HEK293 (cell line): ENCODE results near the gene NR3C1.

Source experiments
- CTCF ChIA-PET: fragments of 350-600 bp; formaldehyde crosslinking; extraction: SDS; loops from one replicate; lab custom pipeline; 2021; ENCODE audit warnings: antibody characterized with exemption; lab: Yijun Ruan, JAX
- POLR2A ChIA-PET: fragments of 300-600 bp; formaldehyde crosslinking; extraction: SDS; loops from one replicate; lab custom pipeline; 2020; ENCODE audit warnings: antibody characterized with exemption, inconsistent platforms; lab: Yijun Ruan, JAX
- H3K27ac ChIP-seq: fragments of 200-500 bp; sonication (Bioruptor generic); 2 replicates; pipeline ENCODE4 v1.5.1; 2014; ENCODE audit warnings: low read depth, low read length, control low read depth, inconsistent platforms; ENCODE audit errors: extremely low read depth
- H3K36me3 ChIP-seq, 2 experiments: fragments of 200-500 bp in 1 of 2; sonication (Bioruptor generic) in 1 of 2; 1 replicate in 1 of 2; 2 replicates in 1 of 2; pipeline ENCODE4 v1.5.1; 2014 to 2017; ENCODE audit warnings: inconsistent platforms in 2 of 2, low read length in 2 of 2; ENCODE audit not compliant: control insufficient read depth in 2 of 2, insufficient read depth in 1 of 2
- H3K4me1 ChIP-seq: fragments of 200-500 bp; sonication (Bioruptor generic); 2 replicates; pipeline ENCODE4 v1.5.1; 2014; ENCODE audit warnings: mild to moderate bottlenecking, low read length, inconsistent platforms; ENCODE audit not compliant: control insufficient read depth, insufficient read depth
- H3K4me3 ChIP-seq: 2 replicates; pipeline ENCODE4 v1.5.1; 2011; ENCODE audit warnings: low read depth, mild to moderate bottlenecking, control low read depth, low read length, moderate library complexity
- H3K9me3 ChIP-seq: fragments of 200-500 bp; sonication (Bioruptor generic); 2 replicates; pipeline ENCODE4 v1.5.1; 2014; ENCODE audit warnings: low read depth, low read length, inconsistent platforms; ENCODE audit not compliant: control insufficient read depth, insufficient read depth
- FEZF1 ChIP-seq: fragments of 450-650 bp; formaldehyde crosslinking; IDR thresholded peaks from 2 replicates; pipeline ENCODE4 v1.5.1; 2016; ENCODE audit warnings: missing biosample characterization, missing genetic modification characterization
- KLF8 ChIP-seq: fragments of 450-650 bp; formaldehyde crosslinking; IDR thresholded peaks from 2 replicates; pipeline ENCODE4 v1.5.1; 2016; ENCODE audit warnings: missing biosample characterization, missing genetic modification characterization
- SP3 ChIP-seq: fragments of 450-650 bp; formaldehyde crosslinking; IDR thresholded peaks from 2 replicates; pipeline ENCODE4 v1.5.1; 2016; ENCODE audit warnings: missing biosample characterization, missing genetic modification characterization
- TCF7L2 ChIP-seq: IDR thresholded peaks from 2 replicates; pipeline ENCODE4 v1.6.1; 2011; ENCODE audit warnings: low read depth, mild to moderate bottlenecking, inconsistent platforms, low read length, moderate library complexity, borderline replicate concordance
- ZBTB17 ChIP-seq: fragments of 450-650 bp; formaldehyde crosslinking; IDR thresholded peaks from 2 replicates; pipeline ENCODE4 v1.5.1; 2016; ENCODE audit warnings: missing biosample characterization, missing genetic modification characterization
- ZBTB48 ChIP-seq: fragments of 450-650 bp; formaldehyde crosslinking; IDR thresholded peaks from 2 replicates; pipeline ENCODE4 v1.5.1; 2016; ENCODE audit warnings: missing biosample characterization, missing genetic modification characterization
- ZNF184 ChIP-seq: fragments of 450-650 bp; IDR thresholded peaks from 2 replicates; pipeline ENCODE4 v1.5.1; 2018; ENCODE audit warnings: missing biosample characterization, mild to moderate bottlenecking, missing genetic modification characterization
- ZNF221 ChIP-seq: fragments of 450-650 bp; formaldehyde crosslinking; IDR thresholded peaks from 2 replicates; pipeline ENCODE4 v1.5.1; 2017; ENCODE audit warnings: missing biosample characterization, missing genetic modification characterization, borderline replicate concordance
- ZNF266 ChIP-seq: fragments of 450-650 bp; formaldehyde crosslinking; IDR thresholded peaks from 2 replicates; pipeline ENCODE4 v1.5.1; 2016; ENCODE audit warnings: missing biosample characterization, missing genetic modification characterization, low read depth
- ZNF426 ChIP-seq: fragments of 450-650 bp; formaldehyde crosslinking; IDR thresholded peaks from 2 replicates; pipeline ENCODE4 v1.5.1; 2017; ENCODE audit warnings: missing biosample characterization, missing genetic modification characterization, mild to moderate bottlenecking, inconsistent platforms, moderate library complexity
- ZNF585B ChIP-seq: fragments of 450-650 bp; formaldehyde crosslinking; IDR thresholded peaks from 2 replicates; pipeline ENCODE4 v1.5.1; 2016; ENCODE audit warnings: missing biosample characterization, missing genetic modification characterization
- ZNF596 ChIP-seq: fragments of 450-650 bp; IDR thresholded peaks from 2 replicates; pipeline ENCODE4 v1.5.0; 2018; ENCODE audit warnings: missing biosample characterization, mild to moderate bottlenecking, missing genetic modification characterization, moderate library complexity
- ZNF664 ChIP-seq: fragments of 450-650 bp; formaldehyde crosslinking; IDR thresholded peaks from 2 replicates; pipeline ENCODE4 v1.5.1; 2016; ENCODE audit warnings: missing biosample characterization, missing genetic modification characterization
- ZSCAN16 ChIP-seq: fragments of 450-650 bp; formaldehyde crosslinking; IDR thresholded peaks from 2 replicates; pipeline ENCODE4 v1.5.1; 2016; ENCODE audit warnings: missing biosample characterization, missing genetic modification characterization
- TF ChIP-seq, protein P1 (sequence below): sonication (generic); formaldehyde crosslinking; IDR thresholded peaks from 2 replicates; pipeline ENCODE4 v1.8.1; 2022; ENCODE audit warnings: mild to moderate bottlenecking, moderate library complexity, missing genetic modification reagents
- TF ChIP-seq, protein P2 (sequence below): fragments of 450-650 bp; formaldehyde crosslinking; IDR thresholded peaks from 2 replicates; pipeline ENCODE4 v1.5.1; 2016; ENCODE audit warnings: missing biosample characterization, missing genetic modification characterization
- TF ChIP-seq, protein P3 (sequence below): fragments of 450-650 bp; formaldehyde crosslinking; IDR thresholded peaks from 2 replicates; pipeline ENCODE4 v1.5.1; 2017; ENCODE audit warnings: missing biosample characterization, missing genetic modification characterization
- TF ChIP-seq, protein P4 (sequence below): fragments of 450-650 bp; formaldehyde crosslinking; conservative IDR thresholded peaks from 2 replicates; pipeline ENCODE4 v1.5.1; 2016; ENCODE audit warnings: low read depth, missing biosample characterization, missing genetic modification characterization

NR3C1 gene

DNA sequence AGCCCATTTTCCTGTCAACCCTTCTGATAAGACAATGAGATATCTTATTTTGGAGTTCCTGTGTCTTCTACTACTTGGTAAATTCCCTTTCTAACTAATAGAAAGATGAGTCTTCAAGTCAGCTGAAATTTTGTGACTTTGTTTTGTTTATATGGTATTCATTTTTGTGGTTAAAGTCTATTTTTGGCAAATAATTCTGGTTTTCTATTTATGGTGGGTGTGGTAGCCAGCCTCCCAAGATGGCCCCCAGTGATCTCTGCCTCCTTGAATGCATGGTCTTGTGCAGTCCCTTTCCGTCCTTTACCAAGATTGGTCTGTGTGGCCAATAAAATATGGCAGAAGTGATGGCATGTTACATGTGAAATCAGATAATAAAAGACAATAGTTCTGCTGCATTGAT is 91.5 kb downstream of the NR3C1 start (continued):
- TF ChIP-seq, protein P1, sequence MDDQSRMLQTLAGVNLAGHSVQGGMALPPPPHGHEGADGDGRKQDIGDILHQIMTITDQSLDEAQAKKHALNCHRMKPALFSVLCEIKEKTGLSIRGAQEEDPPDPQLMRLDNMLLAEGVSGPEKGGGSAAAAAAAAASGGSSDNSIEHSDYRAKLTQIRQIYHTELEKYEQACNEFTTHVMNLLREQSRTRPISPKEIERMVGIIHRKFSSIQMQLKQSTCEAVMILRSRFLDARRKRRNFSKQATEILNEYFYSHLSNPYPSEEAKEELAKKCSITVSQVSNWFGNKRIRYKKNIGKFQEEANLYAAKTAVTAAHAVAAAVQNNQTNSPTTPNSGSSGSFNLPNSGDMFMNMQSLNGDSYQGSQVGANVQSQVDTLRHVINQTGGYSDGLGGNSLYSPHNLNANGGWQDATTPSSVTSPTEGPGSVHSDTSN (CRISPR knock-in tag) = no peak
- TF ChIP-seq ZSCAN16 (tag by site-specific recombination) = no peak
- TF ChIP-seq SP3 (tag by site-specific recombination) = no peak
- TF ChIP-seq ZBTB17 = no peak
- no peak for TF ChIP-seq ZNF266
- TF ChIP-seq KLF8 (tag by site-specific recombination) = no peak
- no peak for TF ChIP-seq ZNF184 (tag by site-specific recombination)
- TF ChIP-seq, protein P2, sequence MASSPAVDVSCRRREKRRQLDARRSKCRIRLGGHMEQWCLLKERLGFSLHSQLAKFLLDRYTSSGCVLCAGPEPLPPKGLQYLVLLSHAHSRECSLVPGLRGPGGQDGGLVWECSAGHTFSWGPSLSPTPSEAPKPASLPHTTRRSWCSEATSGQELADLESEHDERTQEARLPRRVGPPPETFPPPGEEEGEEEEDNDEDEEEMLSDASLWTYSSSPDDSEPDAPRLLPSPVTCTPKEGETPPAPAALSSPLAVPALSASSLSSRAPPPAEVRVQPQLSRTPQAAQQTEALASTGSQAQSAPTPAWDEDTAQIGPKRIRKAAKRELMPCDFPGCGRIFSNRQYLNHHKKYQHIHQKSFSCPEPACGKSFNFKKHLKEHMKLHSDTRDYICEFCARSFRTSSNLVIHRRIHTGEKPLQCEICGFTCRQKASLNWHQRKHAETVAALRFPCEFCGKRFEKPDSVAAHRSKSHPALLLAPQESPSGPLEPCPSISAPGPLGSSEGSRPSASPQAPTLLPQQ = no peak
- no peak for TF ChIP-seq ZNF426 (tag by site-specific recombination)

DNA sequence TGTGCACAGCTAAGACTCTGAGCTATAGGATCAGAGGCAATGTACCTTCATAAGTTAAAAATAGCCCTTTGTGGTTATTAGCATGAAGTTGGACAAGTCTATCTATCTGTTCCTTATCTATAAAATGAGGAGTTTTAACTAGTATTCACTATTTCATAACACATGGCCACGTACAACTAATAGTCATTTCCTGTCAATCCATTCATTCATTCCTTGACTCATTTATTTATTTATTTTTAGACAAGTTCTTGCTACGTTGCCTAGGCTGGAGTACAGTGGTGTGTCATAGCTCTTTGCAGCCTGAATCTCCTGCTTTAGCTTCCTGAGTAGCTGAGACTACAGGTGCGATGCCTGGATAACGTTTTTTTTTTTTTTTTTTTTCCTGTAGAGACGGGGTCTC is 92.1 kb downstream of the NR3C1 start:
- H3K9me3 ChIP-seq = no peaks in the 10 kb centered on the region
- no peak overlapping the region for H3K27ac ChIP-seq
- H3K4me1 ChIP-seq = no peaks in the 10 kb centered on the region
- H3K36me3 ChIP-seq = peaks cover 19 to 53% of the 10 kb centered on the region in 2 experiments
- ChIA-PET CTCF (interaction anchor here (0.7 to 0.8 kb wide), 2 partner anchors 63 to 279 kb away, joined by 3 read pairs; no protein-coding TSS in a partner anchor), POLR2A (no interaction called here)
- H3K4me3 ChIP-seq = no peak overlapping the region
- TF ChIP-seq SP3 (tag by site-specific recombination) (no peak), ZNF664 (tag by site-specific recombination) (no peak), FEZF1 (tag by site-specific recombination) (no peak), ZBTB48 (no peak), ZNF221 (no peak), TCF7L2 (no peak), ZNF596 (tag by site-specific recombination) (no peak), ZNF585B (tag by site-specific recombination) (no peak)
- TF ChIP-seq, protein P3, sequence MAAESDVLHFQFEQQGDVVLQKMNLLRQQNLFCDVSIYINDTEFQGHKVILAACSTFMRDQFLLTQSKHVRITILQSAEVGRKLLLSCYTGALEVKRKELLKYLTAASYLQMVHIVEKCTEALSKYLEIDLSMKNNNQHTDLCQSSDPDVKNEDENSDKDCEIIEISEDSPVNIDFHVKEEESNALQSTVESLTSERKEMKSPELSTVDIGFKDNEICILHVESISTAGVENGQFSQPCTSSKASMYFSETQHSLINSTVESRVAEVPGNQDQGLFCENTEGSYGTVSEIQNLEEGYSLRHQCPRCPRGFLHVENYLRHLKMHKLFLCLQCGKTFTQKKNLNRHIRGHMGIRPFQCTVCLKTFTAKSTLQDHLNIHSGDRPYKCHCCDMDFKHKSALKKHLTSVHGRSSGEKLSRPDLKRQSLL (tag by site-specific recombination) = no peak
- TF ChIP-seq, protein P4, sequence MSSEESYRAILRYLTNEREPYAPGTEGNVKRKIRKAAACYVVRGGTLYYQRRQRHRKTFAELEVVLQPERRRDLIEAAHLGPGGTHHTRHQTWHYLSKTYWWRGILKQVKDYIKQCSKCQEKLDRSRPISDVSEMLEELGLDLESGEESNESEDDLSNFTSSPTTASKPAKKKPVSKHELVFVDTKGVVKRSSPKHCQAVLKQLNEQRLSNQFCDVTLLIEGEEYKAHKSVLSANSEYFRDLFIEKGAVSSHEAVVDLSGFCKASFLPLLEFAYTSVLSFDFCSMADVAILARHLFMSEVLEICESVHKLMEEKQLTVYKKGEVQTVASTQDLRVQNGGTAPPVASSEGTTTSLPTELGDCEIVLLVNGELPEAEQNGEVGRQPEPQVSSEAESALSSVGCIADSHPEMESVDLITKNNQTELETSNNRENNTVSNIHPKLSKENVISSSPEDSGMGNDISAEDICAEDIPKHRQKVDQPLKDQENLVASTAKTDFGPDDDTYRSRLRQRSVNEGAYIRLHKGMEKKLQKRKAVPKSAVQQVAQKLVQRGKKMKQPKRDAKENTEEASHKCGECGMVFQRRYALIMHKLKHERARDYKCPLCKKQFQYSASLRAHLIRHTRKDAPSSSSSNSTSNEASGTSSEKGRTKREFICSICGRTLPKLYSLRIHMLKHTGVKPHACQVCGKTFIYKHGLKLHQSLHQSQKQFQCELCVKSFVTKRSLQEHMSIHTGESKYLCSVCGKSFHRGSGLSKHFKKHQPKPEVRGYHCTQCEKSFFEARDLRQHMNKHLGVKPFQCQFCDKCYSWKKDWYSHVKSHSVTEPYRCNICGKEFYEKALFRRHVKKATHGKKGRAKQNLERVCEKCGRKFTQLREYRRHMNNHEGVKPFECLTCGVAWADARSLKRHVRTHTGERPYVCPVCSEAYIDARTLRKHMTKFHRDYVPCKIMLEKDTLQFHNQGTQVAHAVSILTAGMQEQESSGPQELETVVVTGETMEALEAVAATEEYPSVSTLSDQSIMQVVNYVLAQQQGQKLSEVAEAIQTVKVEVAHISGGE (tag by site-specific recombination) = no peak
